ENCODE measurements around the gene CPE. TPM values are rescaled to one million over a fixed set of nuclear protein-coding genes. Genes with fewer than 3 reads are reported as not detected.

Gene CPE
- polyA plus RNA-seq, 1 donor (not counting 4 experiments of a cell fraction or from before 2014, with no cell fraction given) = 1.9 TPM

DNA sequence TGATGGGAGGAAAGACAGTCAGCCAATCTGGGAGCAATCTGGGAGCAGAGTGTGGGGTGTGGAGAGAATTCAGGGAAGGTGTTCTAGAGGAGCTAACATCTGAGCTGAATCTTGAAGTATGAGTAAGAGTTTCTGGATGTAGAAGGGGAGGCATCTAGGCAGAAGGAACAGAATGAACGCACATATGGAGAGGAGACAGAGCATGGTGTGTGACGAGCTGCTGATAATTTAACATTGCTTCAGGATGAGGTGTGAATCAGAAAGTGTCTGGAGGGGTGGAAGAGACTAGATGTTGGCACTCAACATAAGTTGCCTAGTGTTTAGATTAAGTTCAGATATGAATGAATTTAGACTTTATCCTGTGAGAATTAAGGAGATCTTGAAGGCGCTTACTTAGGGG is 58.9 kb downstream of the CPE start:
- FAIRE-seq (no peak), DNase-seq (ENCODE audit: low read depth, low spot score) (no peak)
- Histone ChIP-seq H3K79me2 (ENCODE audit: control insufficient read depth, insufficient read depth, low read length) (no peaks in the 10 kb centered on the region), H3K4me2 (ENCODE audit: control insufficient read depth, extremely low read depth, insufficient read depth, low read depth, low read length) (no peak overlapping the region), H3K4me3 (ENCODE audit: control insufficient read depth in 2 of 3, extremely low read depth in 1 of 3, insufficient read depth in 2 of 3, low read depth in 1 of 3, low read length in 3 of 3) (no peak overlapping the region), H4K20me1 (ENCODE audit: control insufficient read depth, extremely low read depth, insufficient read depth, low read length) (no peaks in the 10 kb centered on the region), H3K9ac (ENCODE audit: control insufficient read depth, extremely low read depth, insufficient read depth, low read length) (no peak overlapping the region), H2AFZ (ENCODE audit: control insufficient read depth, low read length) (no peak overlapping the region), H3K4me1 (ENCODE audit: control insufficient read depth, extremely low read depth, insufficient read depth, low read length) (peaks cover 8% of the 10 kb centered on the region), H3K27ac (ENCODE audit: control insufficient read depth, insufficient read depth, low read length) (no peak overlapping the region), H3K36me3 (ENCODE audit: control insufficient read depth in 2 of 2, extremely low read depth in 1 of 2, insufficient read depth in 2 of 2, low read length in 2 of 2) (no peaks in the 10 kb centered on the region), H3K9me3 (ENCODE audit: control insufficient read depth, low read depth, low read length) (no peaks in the 10 kb centered on the region), H3K27me3 (ENCODE audit: control insufficient read depth, extremely low read depth, insufficient read depth, low read length) (peaks cover 8% of the 10 kb centered on the region), H3K9me1 (ENCODE audit: control insufficient read depth, extremely low read depth, insufficient read depth, low read length) (no peaks in the 10 kb centered on the region)
- TF ChIP-seq CTCF (optimal IDR thresholded peaks at IDR 0.05 in 1 of 3, IDR thresholded peaks at IDR 0.05 in 1 of 3, conservative IDR thresholded peaks at IDR 0.05 in 1 of 3; ENCODE audit: extremely low read depth in 1 of 3, insufficient read depth in 2 of 3, low read length in 3 of 3) (no peak), EZH2 (IDR thresholded peaks at IDR 0.05; ENCODE audit: low read length) (no peak)
- dilution Hi-C loops (cut with MboI; ENCODE audit: extremely low pct_ligation_motif_present, low sequenced_read_pairs) = no loop called here

GRCh38 chr4:165439344-165439743 is 60.5 kb downstream of the CPE start:
- dilution Hi-C loops (cut with MboI; ENCODE audit: extremely low pct_ligation_motif_present, low sequenced_read_pairs) = no loop called here
- Histone ChIP-seq H3K9me1 (ENCODE audit: control insufficient read depth, extremely low read depth, insufficient read depth, low read length) (no peaks in the 10 kb centered on the region), H3K27ac (ENCODE audit: control insufficient read depth, insufficient read depth, low read length) (no peak overlapping the region), H3K4me3 (ENCODE audit: control insufficient read depth in 2 of 3, extremely low read depth in 1 of 3, insufficient read depth in 2 of 3, low read depth in 1 of 3, low read length in 3 of 3) (no peak overlapping the region), H4K20me1 (ENCODE audit: control insufficient read depth, extremely low read depth, insufficient read depth, low read length) (no peaks in the 10 kb centered on the region), H3K27me3 (ENCODE audit: control insufficient read depth, extremely low read depth, insufficient read depth, low read length) (peaks cover 8% of the 10 kb centered on the region), H2AFZ (ENCODE audit: control insufficient read depth, low read length) (no peak overlapping the region), H3K79me2 (ENCODE audit: control insufficient read depth, insufficient read depth, low read length) (no peaks in the 10 kb centered on the region), H3K9ac (ENCODE audit: control insufficient read depth, extremely low read depth, insufficient read depth, low read length) (no peak overlapping the region), H3K4me2 (ENCODE audit: control insufficient read depth, extremely low read depth, insufficient read depth, low read depth, low read length) (no peak overlapping the region), H3K4me1 (ENCODE audit: control insufficient read depth, extremely low read depth, insufficient read depth, low read length) (peaks cover 8% of the 10 kb centered on the region), H3K9me3 (ENCODE audit: control insufficient read depth, low read depth, low read length) (no peaks in the 10 kb centered on the region), H3K36me3 (ENCODE audit: control insufficient read depth in 2 of 2, extremely low read depth in 1 of 2, insufficient read depth in 2 of 2, low read length in 2 of 2) (no peaks in the 10 kb centered on the region)
- FAIRE-seq (no peak), DNase-seq (ENCODE audit: low read depth, low spot score) (no peak)
- TF ChIP-seq CTCF (optimal IDR thresholded peaks at IDR 0.05 in 1 of 3, IDR thresholded peaks at IDR 0.05 in 1 of 3, conservative IDR thresholded peaks at IDR 0.05 in 1 of 3; ENCODE audit: extremely low read depth in 1 of 3, insufficient read depth in 2 of 3, low read length in 3 of 3) = no peak
- no peak for TF ChIP-seq EZH2 (IDR thresholded peaks at IDR 0.05; ENCODE audit: low read length)

Data from keratinocyte (primary cell).